ENCODE data around the gene GSTM3.
"Not testable (repeated sequence)": the region's sequence is repeated elsewhere in the genome, so short reads cannot be mapped to it uniquely, and the experiment has no call there.

Gene GSTM3

GRCh38 chr1:109691759-109692158, 49.1 kb downstream of the GSTM3 start:
- no peak for DNase-seq

GRCh38 chr1:109689844-109690405, 50.9 kb downstream of the GSTM3 start:
- no peak for DNase-seq

GRCh38 chr1:109687641-109688499, 53.0 kb downstream of the GSTM3 start, which contains the start of gene GSTM1:
GSTM1 (plus strand) TSS chr1:109687817; CDS start chr1:109687874, 57 bp downstream.
- DNase-seq = no peak

- not testable (repeated sequence) for DNase-seq
Observed at GRCh38 chr1:109687109-109687508, 53.7 kb downstream of the GSTM3 start.

GRCh38 chr1:109685890-109686289, 54.9 kb downstream of the GSTM3 start:
- not testable (repeated sequence) for DNase-seq

- not testable (repeated sequence) for DNase-seq
Observed at GRCh38 chr1:109685399-109685798, 55.4 kb downstream of the GSTM3 start.

- not testable (repeated sequence) for DNase-seq
Observed at GRCh38 chr1:109684777-109685176, 56.1 kb downstream of the GSTM3 start.

All from NCI-H1105 treated with DMSO at 0.1 percent for 48 hours (cell line).